ENCODE data around the gene ZSCAN5C. TPM values are rescaled to one million over a fixed set of nuclear protein-coding genes. Genes with fewer than 3 reads are reported as not detected.
A peak's percentile ranks its signal among the peaks of the same experiment; 100 is the strongest.

ZSCAN5C gene
- total RNA-seq, 1 experiment from 2014 or later, result not detected

GRCh38 chr19:56176881-56177280 is 25.2 kb upstream of the ZSCAN5C start:
- ChIA-PET POLR2A (ENCODE audit: unreplicated experiment) (no interaction called here), CTCF (interaction anchor here (0.6 kb wide), 1 partner anchor 93 kb away, joined by 3 read pairs; no protein-coding TSS in a partner anchor)
- H3K9me3 ChIP-seq (ENCODE audit: insufficient read depth, low read depth), result no peaks in the 10 kb centered on the region
- no peaks in the 10 kb centered on the region for H3K79me2 ChIP-seq (ENCODE audit: low read depth)
- H2AFZ ChIP-seq, result no peak overlapping the region
- no peak overlapping the region for H3K27ac ChIP-seq
- no peaks in the 10 kb centered on the region for H3K9me2 ChIP-seq (ENCODE audit: insufficient read depth)
- H3K4me3 ChIP-seq, result no peak overlapping the region
- no peaks in the 10 kb centered on the region for H3K4me1 ChIP-seq (replicated peaks; ENCODE audit: insufficient read depth)
- H3K4me2 ChIP-seq, result no peak overlapping the region
- peaks cover 62% of the 10 kb centered on the region for H3K27me3 ChIP-seq (ENCODE audit: insufficient read depth, low read depth)
- no peaks in the 10 kb centered on the region for H4K20me1 ChIP-seq (ENCODE audit: insufficient read depth)
- no TSS peak for BruUV-seq (replicated peaks)
- H3F3A ChIP-seq (ENCODE audit: insufficient read depth, low read depth), result no peaks in the 10 kb centered on the region
- no peak for TF ChIP-seq EZH2 (IDR thresholded peaks at IDR 0.05; ENCODE audit: low read depth)
- TF ChIP-seq CTCF (conservative IDR thresholded peaks at IDR 0.05), result no peak
- no peaks in the 10 kb centered on the region for H3K36me3 ChIP-seq (ENCODE audit: low read depth)
- DNase-seq, result no peak
- intact Hi-C loops (cut with micrococcal nuclease; ENCODE audit: unreplicated experiment), result no loop called here

DNA sequence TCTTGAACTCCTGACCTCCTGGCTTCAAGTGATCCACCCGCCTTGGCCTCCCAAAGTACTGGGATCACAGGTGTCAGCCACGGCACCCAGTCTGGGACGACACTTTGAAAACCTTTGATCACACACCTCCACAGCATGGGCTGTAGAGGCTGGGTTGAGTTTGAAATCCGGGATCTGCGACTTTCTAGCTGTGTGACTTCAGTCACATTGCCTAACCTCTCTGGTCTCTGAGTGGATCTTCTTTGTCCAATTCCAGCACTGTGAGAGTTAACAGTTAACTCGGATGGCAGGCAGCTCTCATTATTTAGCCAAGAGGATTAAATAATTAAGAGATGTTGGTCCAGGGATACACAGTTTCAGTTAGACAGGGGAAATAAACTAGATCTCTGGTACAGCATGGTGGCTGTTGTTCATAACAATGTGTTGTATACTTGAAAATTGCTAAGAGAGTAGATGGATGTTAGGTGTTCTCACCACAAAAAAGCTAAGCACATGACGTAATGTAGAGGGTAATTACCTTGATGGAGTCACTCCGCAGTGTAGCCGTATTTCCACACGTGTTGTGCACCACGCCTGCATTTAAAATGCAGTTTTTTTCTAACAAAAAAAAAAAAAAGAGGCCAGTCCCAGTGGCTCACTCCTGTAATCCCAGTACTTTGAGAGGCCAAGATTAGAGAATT is 24.4 kb upstream of the ZSCAN5C start:
- no peaks in the 10 kb centered on the region for H3K9me3 ChIP-seq (ENCODE audit: insufficient read depth, low read depth)
- TF ChIP-seq EZH2 (IDR thresholded peaks at IDR 0.05; ENCODE audit: low read depth) (no peak), CTCF (conservative IDR thresholded peaks at IDR 0.05) (no peak)
- no peaks in the 10 kb centered on the region for H3F3A ChIP-seq (ENCODE audit: insufficient read depth, low read depth)
- H3K4me1 ChIP-seq (replicated peaks; ENCODE audit: insufficient read depth), result no peaks in the 10 kb centered on the region
- H4K20me1 ChIP-seq (ENCODE audit: insufficient read depth), result no peaks in the 10 kb centered on the region
- intact Hi-C loops (cut with micrococcal nuclease; ENCODE audit: unreplicated experiment), result no loop called here
- H3K36me3 ChIP-seq (ENCODE audit: low read depth), result no peaks in the 10 kb centered on the region
- BruUV-seq (replicated peaks), result no TSS peak
- ChIA-PET POLR2A (ENCODE audit: unreplicated experiment) (interaction anchor here (0.6 to 0.7 kb wide), 2 partner anchors 37 to 70 kb away, joined by 3 to 26 read pairs; no protein-coding TSS in a partner anchor), CTCF (interaction anchor here (0.7 to 0.8 kb wide), 2 partner anchors 33 to 560 kb away, joined by 4 to 5 read pairs; no protein-coding TSS in a partner anchor)
- H3K27me3 ChIP-seq (ENCODE audit: insufficient read depth, low read depth), result peaks cover 71% of the 10 kb centered on the region
- no peaks in the 10 kb centered on the region for H3K79me2 ChIP-seq (ENCODE audit: low read depth)
- no peak overlapping the region for H2AFZ ChIP-seq
- H3K9me2 ChIP-seq (ENCODE audit: insufficient read depth), result no peaks in the 10 kb centered on the region
- DNase-seq, result no peak
- no peak overlapping the region for H3K4me2 ChIP-seq
- no peak overlapping the region for H3K4me3 ChIP-seq
- no peak overlapping the region for H3K27ac ChIP-seq

DNA sequence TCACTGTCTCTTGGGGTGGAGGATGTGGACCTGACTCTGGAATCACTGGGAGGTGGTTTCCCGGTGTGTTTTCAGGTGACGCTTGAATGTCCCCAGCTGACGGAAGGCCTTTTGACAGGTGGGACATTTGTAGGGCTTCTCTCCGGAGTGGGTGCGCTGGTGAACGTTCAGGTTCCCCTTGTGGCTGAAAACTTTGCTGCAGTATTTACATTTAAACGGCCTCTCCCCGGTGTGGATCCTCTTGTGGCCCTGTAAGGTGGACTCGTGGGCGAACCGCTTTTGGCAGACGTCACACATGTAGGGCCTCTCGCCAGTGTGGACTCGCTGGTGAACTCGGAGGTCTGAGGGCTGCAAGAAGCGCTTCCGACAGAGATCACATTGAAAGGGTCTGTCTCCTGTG is 12.3 kb upstream of the ZSCAN5C start:
- H3F3A ChIP-seq (ENCODE audit: insufficient read depth, low read depth), result no peaks in the 10 kb centered on the region
- no peak overlapping the region for H3K4me3 ChIP-seq
- ChIA-PET CTCF (no interaction called here), POLR2A (ENCODE audit: unreplicated experiment) (no interaction called here)
- no peaks in the 10 kb centered on the region for H3K9me2 ChIP-seq (ENCODE audit: insufficient read depth)
- DNase-seq, result no peak
- H4K20me1 ChIP-seq (ENCODE audit: insufficient read depth), result no peaks in the 10 kb centered on the region; the same call in 1 of the 2 replicates
- H3K4me2 ChIP-seq, result no peak overlapping the region
- no peak overlapping the region for H3K27ac ChIP-seq
- no peaks in the 10 kb centered on the region for H3K36me3 ChIP-seq (ENCODE audit: low read depth)
- H2AFZ ChIP-seq, result no peak overlapping the region
- no TSS peak for BruUV-seq (replicated peaks)
- no peaks in the 10 kb centered on the region for H3K4me1 ChIP-seq (replicated peaks; ENCODE audit: insufficient read depth)
- TF ChIP-seq CTCF (conservative IDR thresholded peaks at IDR 0.05) (peak; percentile 35; the same call in 1 of the 2 replicates), EZH2 (IDR thresholded peaks at IDR 0.05; ENCODE audit: low read depth) (no peak)
- no peaks in the 10 kb centered on the region for H3K79me2 ChIP-seq (ENCODE audit: low read depth)
- intact Hi-C loops (cut with micrococcal nuclease; ENCODE audit: unreplicated experiment), result no loop called here
- no peaks in the 10 kb centered on the region; the same call in 1 of the 2 replicates for H3K9me3 ChIP-seq (ENCODE audit: insufficient read depth, low read depth)
- peaks cover 78% of the 10 kb centered on the region for H3K27me3 ChIP-seq (ENCODE audit: insufficient read depth, low read depth)
